Fibroblast of mammary gland (primary cell): Measurements from ENCODE around the gene FXYD6.

Experiments
- DNase-seq: peaks from one replicate; pipeline ENCODE4 v3.0.0-alpha.2; 2010; ENCODE audit warnings: low read depth
- H3K4me3 ChIP-seq: 2 replicates; pipeline ENCODE4 v1.5.1; 2011; ENCODE audit warnings: low read depth, mild to moderate bottlenecking, low read length, moderate library complexity; ENCODE audit not compliant: control insufficient read depth
- CTCF ChIP-seq: conservative IDR thresholded peaks from 2 replicates; pipeline ENCODE4 v1.5.1; 2011; ENCODE audit warnings: low read depth, low read length, inconsistent platforms; ENCODE audit not compliant: control insufficient read depth, insufficient read depth

The FXYD6 gene

GRCh38 chr11:117809236-117810055 is 67.0 kb downstream of the FXYD6 start:
- peak; percentile 70 for DNase-seq
- TF ChIP-seq CTCF, result peak; percentile 48

GRCh38 chr11:117808784-117809183 is 67.7 kb downstream of the FXYD6 start:
- H3K4me3 ChIP-seq, result no peak overlapping the region
- no peak for TF ChIP-seq CTCF
- DNase-seq, result peak; percentile 45

More at GRCh38 chr11:117809236-117810055, 67.0 kb downstream of the FXYD6 start:
- no peak overlapping the region for H3K4me3 ChIP-seq

GRCh38 chr11:117807482-117808327 is 68.8 kb downstream of the FXYD6 start:
- H3K4me3 ChIP-seq, result no peak overlapping the region
- TF ChIP-seq CTCF, result peak; percentile 88
- peak; percentile 65 for DNase-seq

- no peak for TF ChIP-seq CTCF
- no peak for DNase-seq
- H3K4me3 ChIP-seq, result no peak overlapping the region
Observed at GRCh38 chr11:117806846-117807245, 69.6 kb downstream of the FXYD6 start.

GRCh38 chr11:117805045-117805444 is 71.4 kb downstream of the FXYD6 start:
- DNase-seq, result no peak

GRCh38 chr11:117803896-117804295 is 72.6 kb downstream of the FXYD6 start:
- no peak overlapping the region for H3K4me3 ChIP-seq
- TF ChIP-seq CTCF, result no peak
- DNase-seq, result no peak

More at GRCh38 chr11:117805045-117805444, 71.4 kb downstream of the FXYD6 start:
- no peak overlapping the region for H3K4me3 ChIP-seq
- no peak for TF ChIP-seq CTCF
